HL-60 (cell line): Measurements from ENCODE around the gene BPTF.
"Not testable (repeated sequence)": the region's sequence is repeated elsewhere in the genome, so short reads cannot be mapped to it uniquely, and the experiment has no call there.

Experiments
- DNase-seq, 2 experiments: peaks; one replicate each; pipeline ENCODE4 v3.0.0-alpha.2; 2010 to 2020; ENCODE audit warnings: low read depth in 1 of 2, low spot score in 1 of 2
- H3K27ac ChIP-seq: fragments of 250-450 bp; sonication (Bioruptor Pico); replicated peaks from 2 replicates; pipeline ENCODE4 v1.5.1; 2020; ENCODE audit warnings: mild to moderate bottlenecking, moderate library complexity
- H3K27me3 ChIP-seq: fragments of 250-450 bp; sonication (Bioruptor Pico); 2 replicates; pipeline ENCODE4 v1.5.1; 2021; ENCODE audit warnings: mild to moderate bottlenecking, moderate library complexity; ENCODE audit not compliant: insufficient read depth, poor library complexity, severe bottlenecking
- H3K4me3 ChIP-seq: replicated peaks from 2 replicates; pipeline ENCODE4 v1.5.1; 2011; ENCODE audit warnings: mild to moderate bottlenecking, control low read depth, low read length; ENCODE audit not compliant: insufficient read depth
- CTCF ChIP-seq: IDR thresholded peaks from one replicate; pipeline ENCODE4 v1.5.1; 2011; ENCODE audit warnings: low read length, control low read depth, inconsistent platforms; ENCODE audit not compliant: insufficient read depth
- GABPA ChIP-seq: IDR thresholded peaks from 2 replicates; pipeline ENCODE4 v1.6.1; 2012; ENCODE audit warnings: low read depth
- POLR2AphosphoS5 ChIP-seq: IDR thresholded peaks from 2 replicates; pipeline ENCODE4 v1.6.1; 2012; ENCODE audit warnings: low read depth
- REST ChIP-seq: IDR thresholded peaks from 2 replicates; pipeline ENCODE4 v1.6.1; 2012; ENCODE audit warnings: low read depth; ENCODE audit not compliant: insufficient replicate concordance
- SPI1 ChIP-seq: IDR thresholded peaks from 2 replicates; pipeline ENCODE4 v1.6.1; 2012; ENCODE audit warnings: low read depth, mild to moderate bottlenecking, borderline replicate concordance

BPTF gene

GRCh38 chr17:67920212-67920611, 94.9 kb downstream of the BPTF start:
- no peak for TF ChIP-seq SPI1
- no peak for TF ChIP-seq GABPA
- TF ChIP-seq CTCF: no peak
- TF ChIP-seq POLR2AphosphoS5: no peak
- no peak for TF ChIP-seq REST
- H3K27me3 ChIP-seq: no peaks in the 10 kb centered on the region
- no peak overlapping the region for H3K4me3 ChIP-seq
- no peak overlapping the region for H3K27ac ChIP-seq
- no peak for DNase-seq

- DNase-seq: no peak
- Histone ChIP-seq H3K4me3 (no peak overlapping the region), H3K27me3 (no peaks in the 10 kb centered on the region), H3K27ac (no peak overlapping the region)
- TF ChIP-seq CTCF (no peak), REST (no peak), SPI1 (no peak), POLR2AphosphoS5 (no peak)
Measured at GRCh38 chr17:67922503-67922902, 97.2 kb downstream of the BPTF start.

- H3K27ac ChIP-seq, H3K4me3 ChIP-seq, H3K27me3 ChIP-seq, DNase-seq: not testable (repeated sequence)
Measured at GRCh38 chr17:67928842-67929241, 103.5 kb downstream of the BPTF start.

- Histone ChIP-seq H3K4me3 (no peak overlapping the region), H3K27ac (no peak overlapping the region), H3K27me3 (no peaks in the 10 kb centered on the region)
- TF ChIP-seq REST: no peak
- no peak for TF ChIP-seq SPI1
- no peak for TF ChIP-seq GABPA
- no peak for TF ChIP-seq CTCF
- no peak for TF ChIP-seq POLR2AphosphoS5
- no peak for DNase-seq
Measured at GRCh38 chr17:67931227-67931626, 105.9 kb downstream of the BPTF start.
